Transverse colon (tissue), 4 donors: ENCODE results near the gene INTS2. TPM values are rescaled to one million over a fixed set of nuclear protein-coding genes. Genes with fewer than 3 reads are reported as not detected.
A peak's percentile ranks its signal among the peaks of the same experiment; 100 is the strongest.
"Not testable (repeated sequence)": the region's sequence is repeated elsewhere in the genome, so short reads cannot be mapped to it uniquely, and the experiment has no call there.

Experiments used
- DNase-seq: peaks from one replicate; pipeline ENCODE4 v3.0.0-alpha.2; 2019
- H3K27ac ChIP-seq, 4 donors: fragments of 200-600 bp; sonication (generic); 2 replicates each; pipeline ENCODE4 v1.5.1; 2016 to 2018; ENCODE audit warnings: inconsistent platforms in 4 of 4
- H3K27me3 ChIP-seq: fragments of 200-600 bp; sonication (generic); 2 replicates; pipeline ENCODE4 v1.5.1; 2017; ENCODE audit warnings: inconsistent platforms
- H3K36me3 ChIP-seq, 4 donors: fragments of 200-600 bp; sonication (generic); 2 replicates each; pipeline ENCODE4 v1.5.1; 2017 to 2019; ENCODE audit warnings: inconsistent platforms in 4 of 4
- H3K4me1 ChIP-seq, 4 donors: fragments of 200-600 bp; sonication (generic); 2 replicates each; pipeline ENCODE4 v1.5.1; 2017 to 2020; ENCODE audit warnings: inconsistent platforms in 4 of 4
- H3K4me3 ChIP-seq, 4 donors: fragments of 200-600 bp; sonication (generic); 1 replicate in 1 of 4; 2 replicates in 3 of 4; pipeline versions ENCODE4 v1.5.1 to v1.6.1; 2017 to 2019; ENCODE audit warnings: inconsistent platforms in 4 of 4
- H3K9me3 ChIP-seq, 2 donors: fragments of 200-600 bp; sonication (generic); 2 replicates each; pipeline ENCODE4 v1.5.1; 2017 to 2019; ENCODE audit warnings: inconsistent platforms in 2 of 2
- EP300 ChIP-seq: sonication (generic); formaldehyde crosslinking; IDR thresholded peaks from one replicate; pipeline ENCODE4 v1.6.1; 2017; ENCODE audit warnings: antibody characterized with exemption, low read depth
- POLR2A ChIP-seq: fragments of 450-650 bp; IDR thresholded peaks from one replicate; pipeline ENCODE4 v1.6.1; 2016; ENCODE audit warnings: antibody characterized with exemption, mild to moderate bottlenecking, moderate library complexity
- POLR2AphosphoS5 ChIP-seq, 3 donors: sonication (generic); formaldehyde crosslinking; IDR thresholded peaks; one replicate each; pipeline ENCODE4 v1.6.1; 2016; ENCODE audit warnings: antibody characterized with exemption in 3 of 3
- WGBS, 2 donors: methylation state at CpG; one replicate each; pipeline ENCODE4 v1.1.5; 2018; ENCODE audit warnings: low coverage in 1 of 2; 5-methylcytosine and 5-hydroxymethylcytosine counted together
- in situ Hi-C, 4 donors: fragments of 200-750 bp; cut with MboI; loops; one replicate each; pipeline versions ENCODE4 v1.15.0 to v1.15.1; 2017; ENCODE audit warnings: low sequenced_read_pairs in 3 of 4, low pct_ligation_motif_present in 1 of 4, low pct_unique_long_range_greater_than_20kb in 1 of 4
- intact Hi-C: fragments of 100-400 bp; cut with DNase I; formaldehyde crosslinking; loops from one replicate; pipeline ENCODE4 v1.15.1; 2023; ENCODE audit warnings: low total_unique reads
- total RNA-seq, 4 donors: library from RNA; depleted of rRNA; stranded (reverse); fragments of >200 nt; gene quantifications; one replicate each; pipeline ENCODE4 v1.1.0, GENCODE V29; 2016
- TF ChIP-seq, protein P1 (sequence below), 5 experiments: fragments of 200-600 bp in 3 of 5; fragments of 450-650 bp in 2 of 5; sonication (generic) in 3 of 5; IDR thresholded peaks; 1 replicate in 2 of 5; 2 replicates in 3 of 5; pipeline ENCODE4 v1.5.1; 2016 to 2017; ENCODE audit warnings: antibody characterized with exemption in 5 of 5, inconsistent platforms in 3 of 5, mild to moderate bottlenecking in 2 of 5, moderate library complexity in 1 of 5

INTS2 gene
- total RNA-seq, 4 donors from 2014 or later = 1.9 to 17.7 (median 7.9) TPM

DNA sequence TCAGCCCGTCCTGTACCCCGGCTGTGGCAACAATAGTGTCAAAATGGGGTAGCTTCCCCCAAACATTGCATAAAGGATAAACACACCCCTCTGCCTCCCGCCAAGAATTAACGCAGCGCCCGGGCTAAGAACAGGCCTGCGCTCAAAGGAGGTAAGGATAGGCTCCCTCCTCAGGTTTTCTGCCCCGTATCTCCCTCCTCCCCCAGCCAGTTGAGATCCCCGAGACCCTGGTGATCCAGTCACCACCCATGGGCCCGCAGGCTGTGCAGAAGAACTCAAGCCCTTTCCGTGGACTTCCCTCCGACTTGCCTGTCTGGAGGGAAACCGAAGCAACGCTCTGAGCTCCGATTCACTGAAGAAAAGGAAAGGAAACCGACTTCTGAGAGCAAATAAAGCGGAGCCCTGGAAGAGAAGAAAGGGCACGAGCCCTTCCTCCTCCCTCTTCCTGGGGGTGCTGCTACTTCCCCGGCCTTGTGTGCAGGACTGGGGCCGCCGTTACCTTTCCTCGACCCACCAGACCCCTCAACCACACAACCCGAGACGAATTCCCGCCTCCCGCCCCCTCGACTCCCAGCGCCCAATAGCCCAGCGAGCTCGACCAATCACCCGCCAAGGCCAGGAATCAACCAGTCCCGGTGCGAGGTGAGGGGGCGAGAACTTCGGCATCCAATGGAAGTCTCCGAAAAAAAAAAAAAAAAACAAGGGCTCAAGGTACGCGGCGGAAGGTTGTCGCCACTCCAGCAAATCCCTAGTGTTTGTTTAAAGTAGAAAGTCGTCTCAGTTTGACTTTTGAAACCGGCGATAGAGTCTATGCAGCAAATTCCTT is 64.6 kb downstream of the INTS2 start, which contains the start of gene BRIP1:
Gene BRIP1 (minus strand): TSS at position 554 of the 826 bp plus-strand sequence. CDS start 1,989 bp downstream, outside the sequence.
- in situ Hi-C loops (loop anchor here in 1 of 4 donors (10.0 kb wide), 1 partner anchor 202 kb away; the partner anchor contains the start of gene MED13), intact Hi-C loops (no loop called here)
- Histone ChIP-seq H3K9me3 (no peaks in the 10 kb centered on the region), H3K4me1 (peaks cover 0 to 22% (median 13%) of the 10 kb centered on the region in 4 donors), H3K4me3 (peak within 1 kb of the TSS; percentile 49 to 94 (median 81)), H3K36me3 (peaks cover 0 to 10% (median 4%) of the 10 kb centered on the region in 4 donors), H3K27me3 (no peaks in the 10 kb centered on the region), H3K27ac (peak within 1 kb of the TSS; percentile 73 to 95 (median 89))
- WGBS, 2 donors = 0 to 1% methylated on average over 14 to 43 of the region's 43 CpGs
- peak; percentile 53 for TF ChIP-seq POLR2A
- TF ChIP-seq, protein P1, sequence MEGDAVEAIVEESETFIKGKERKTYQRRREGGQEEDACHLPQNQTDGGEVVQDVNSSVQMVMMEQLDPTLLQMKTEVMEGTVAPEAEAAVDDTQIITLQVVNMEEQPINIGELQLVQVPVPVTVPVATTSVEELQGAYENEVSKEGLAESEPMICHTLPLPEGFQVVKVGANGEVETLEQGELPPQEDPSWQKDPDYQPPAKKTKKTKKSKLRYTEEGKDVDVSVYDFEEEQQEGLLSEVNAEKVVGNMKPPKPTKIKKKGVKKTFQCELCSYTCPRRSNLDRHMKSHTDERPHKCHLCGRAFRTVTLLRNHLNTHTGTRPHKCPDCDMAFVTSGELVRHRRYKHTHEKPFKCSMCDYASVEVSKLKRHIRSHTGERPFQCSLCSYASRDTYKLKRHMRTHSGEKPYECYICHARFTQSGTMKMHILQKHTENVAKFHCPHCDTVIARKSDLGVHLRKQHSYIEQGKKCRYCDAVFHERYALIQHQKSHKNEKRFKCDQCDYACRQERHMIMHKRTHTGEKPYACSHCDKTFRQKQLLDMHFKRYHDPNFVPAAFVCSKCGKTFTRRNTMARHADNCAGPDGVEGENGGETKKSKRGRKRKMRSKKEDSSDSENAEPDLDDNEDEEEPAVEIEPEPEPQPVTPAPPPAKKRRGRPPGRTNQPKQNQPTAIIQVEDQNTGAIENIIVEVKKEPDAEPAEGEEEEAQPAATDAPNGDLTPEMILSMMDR (IDR thresholded peaks at IDR 0.05) = no peak
- no peak for TF ChIP-seq EP300
- peak in 2 of 3 donors; percentile 47 to 55 for TF ChIP-seq POLR2AphosphoS5 (IDR thresholded peaks at IDR 0.05)
- DNase-seq = peak; percentile 92

DNA sequence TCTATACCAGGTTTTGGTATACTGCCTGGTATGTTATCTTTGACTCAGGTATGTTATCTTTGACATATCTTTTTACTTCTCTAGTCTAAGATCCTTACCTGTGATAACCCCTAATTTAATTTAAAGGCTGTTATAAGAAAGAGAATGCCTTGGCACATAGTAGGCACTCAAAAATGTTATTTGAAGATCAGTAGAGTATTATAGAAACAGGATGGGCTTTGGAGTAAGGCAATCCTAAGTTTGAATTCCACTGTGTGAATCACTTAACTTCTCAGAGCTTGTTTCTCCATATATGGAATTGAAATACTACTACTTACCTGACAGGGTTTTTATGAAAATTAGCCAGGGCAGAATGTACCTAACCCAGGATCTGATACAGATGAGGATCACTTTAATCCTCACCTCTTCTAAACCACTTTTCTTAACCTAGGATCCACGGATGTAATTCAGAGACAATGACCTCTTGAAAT is 65.6 kb downstream of the INTS2 start:
- peak overlapping the region in 2 of 4 donors; percentile 49 to 91 for H3K4me3 ChIP-seq
- TF ChIP-seq EP300 (no peak), POLR2AphosphoS5 (IDR thresholded peaks at IDR 0.05) (no peak), POLR2A (no peak)
- TF ChIP-seq, protein P1 (IDR thresholded peaks at IDR 0.05) = no peak
- H3K4me1 ChIP-seq = peaks cover 0 to 22% (median 13%) of the 10 kb centered on the region in 4 donors
- H3K27me3 ChIP-seq = no peaks in the 10 kb centered on the region
- no peaks in the 10 kb centered on the region for H3K9me3 ChIP-seq
- peaks cover 0 to 4% (median 0%) of the 10 kb centered on the region in 4 donors for H3K36me3 ChIP-seq
- in situ Hi-C loops = loop anchor here in 1 of 4 donors (10.0 kb wide), 1 partner anchor 203 kb away; the partner anchor contains the start of gene MED13
- 22 to 27% methylated on average over 1 of the region's 1 CpG for WGBS, 2 donors
- peak overlapping the region in 1 of 4 donors; percentile 73 for H3K27ac ChIP-seq
- intact Hi-C loops = no loop called here
- no peak for DNase-seq

DNA sequence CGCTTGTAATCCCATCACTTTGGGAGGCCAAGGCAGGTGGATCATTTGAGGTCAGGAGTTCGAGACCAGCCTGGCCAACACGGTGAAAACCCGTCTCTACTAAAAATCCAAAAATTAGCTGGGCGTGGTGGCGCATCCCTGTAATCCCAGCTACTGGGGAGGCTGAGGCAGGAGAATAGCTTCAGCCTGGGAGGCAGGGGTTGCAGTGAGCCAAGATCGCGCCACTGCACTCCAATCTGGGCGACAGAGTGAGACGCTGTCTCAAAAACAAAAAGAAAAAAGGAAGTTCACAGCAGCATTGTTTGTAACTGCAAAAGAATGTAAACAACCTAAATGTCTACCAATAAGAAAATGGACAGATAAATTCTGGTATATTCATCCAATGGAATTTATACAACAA is 67.4 kb downstream of the INTS2 start:
- H3K4me3 ChIP-seq, H3K36me3 ChIP-seq, H3K27me3 ChIP-seq, H3K27ac ChIP-seq, DNase-seq, intact Hi-C loops, H3K9me3 ChIP-seq: not testable (repeated sequence)
- H3K4me1 ChIP-seq = peaks cover 0 to 22% (median 13%) of the 10 kb centered on the region in 4 donors
- 89 to 94% methylated on average over 4 to 10 of the region's 10 CpGs for WGBS, 2 donors
- in situ Hi-C loops = loop anchor here in 1 of 4 donors (10.0 kb wide), 1 partner anchor 204 kb away; the partner anchor contains the start of gene MED13

DNA sequence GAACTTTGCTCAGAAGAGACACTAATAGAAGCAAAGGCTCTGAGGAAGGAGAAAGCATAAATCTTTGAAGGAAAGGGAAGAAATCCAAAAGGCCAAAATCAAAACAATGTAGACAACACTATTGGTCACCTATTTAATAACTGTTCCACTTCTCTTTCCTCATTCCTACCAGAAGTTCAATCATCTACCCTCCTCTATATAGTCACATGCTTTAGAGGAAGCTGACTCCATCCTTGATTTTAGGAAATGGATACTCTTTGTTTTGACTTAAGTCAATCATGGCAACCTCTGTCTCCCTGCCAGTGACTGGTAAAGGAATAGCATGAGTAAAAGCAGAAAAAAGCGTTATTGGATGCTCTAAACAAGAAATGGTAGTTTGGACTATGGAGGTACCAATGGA is 71.7 kb downstream of the INTS2 start:
- Histone ChIP-seq H3K4me3 (no peak overlapping the region), H3K36me3 (no peaks in the 10 kb centered on the region), H3K27ac (no peak overlapping the region), H3K27me3 (no peaks in the 10 kb centered on the region), H3K4me1 (no peaks in the 10 kb centered on the region), H3K9me3 (no peaks in the 10 kb centered on the region)
- in situ Hi-C loops (no loop called here), intact Hi-C loops (no loop called here)
- 84 to 100% methylated on average over 1 of the region's 1 CpG for WGBS, 2 donors
- no peak for DNase-seq
- TF ChIP-seq POLR2AphosphoS5 (IDR thresholded peaks at IDR 0.05) = no peak

DNA sequence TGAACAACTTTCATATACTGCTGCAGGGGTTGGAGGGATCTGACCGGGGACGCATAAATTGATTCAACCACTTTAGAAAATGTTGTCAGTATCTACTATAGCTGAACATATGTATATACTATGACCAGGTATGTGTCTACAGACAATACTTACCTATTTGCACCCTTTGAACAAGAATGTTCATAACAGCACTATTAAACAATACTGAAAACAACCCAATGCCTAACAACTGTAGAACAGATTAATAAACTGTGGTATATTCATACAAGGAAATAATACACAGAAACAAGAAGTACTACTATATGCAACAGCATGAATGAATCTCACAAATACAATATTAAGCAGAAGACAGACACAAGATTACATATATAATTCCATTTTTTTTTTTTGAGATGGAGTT is 74.9 kb downstream of the INTS2 start:
- TF ChIP-seq EP300 = no peak
- TF ChIP-seq, protein P1 (IDR thresholded peaks at IDR 0.05) = no peak
- no peak for TF ChIP-seq POLR2AphosphoS5 (IDR thresholded peaks at IDR 0.05)
- no peak for TF ChIP-seq POLR2A
- Histone ChIP-seq H3K27me3 (no peaks in the 10 kb centered on the region), H3K4me1 (no peaks in the 10 kb centered on the region), H3K27ac (no peak overlapping the region), H3K4me3 (no peak overlapping the region), H3K36me3 (no peaks in the 10 kb centered on the region), H3K9me3 (no peaks in the 10 kb centered on the region)
- no peak for DNase-seq
- WGBS, 2 donors = 95 to 96% methylated on average over 2 of the region's 2 CpGs
- in situ Hi-C loops = no loop called here
- intact Hi-C loops = no loop called here
